ENCODE data around the gene DGKZ. TPM values are rescaled to one million over a fixed set of nuclear protein-coding genes. Genes with fewer than 3 reads are reported as not detected.

Gene DGKZ
- total and polyA plus RNA-seq, 2 experiments from 2014 or later = 45.1 to 170 TPM

- Mint-ChIP-seq H3K4me3 (no peak overlapping the region; the same call in 2 of the 3 replicates), H3K36me3 (ENCODE audit: low read depth) (peaks cover 11% of the 10 kb centered on the region), H3K9me3 (no peaks in the 10 kb centered on the region; the same call in 1 of the 3 replicates), H3K27ac (no peak overlapping the region), H3K27me3 (ENCODE audit: insufficient read depth, low read depth, poor library complexity) (peaks cover 48% of the 10 kb centered on the region), H3K4me1 (peaks cover 34% of the 10 kb centered on the region)
- H3K4me2 ChIP-seq = no peak overlapping the region
- peaks cover 31% of the 10 kb centered on the region for H3F3A ChIP-seq (replicated peaks; ENCODE audit: low read depth)
- H2AFZ ChIP-seq = no peak overlapping the region
- H3K36me3 ChIP-seq (ENCODE audit: insufficient read depth) = no peaks in the 10 kb centered on the region; the same call in 1 of the 2 replicates
- peaks cover 35% of the 10 kb centered on the region for H3K27me3 ChIP-seq (ENCODE audit: insufficient read depth)
- no peaks in the 10 kb centered on the region for H3K9me2 ChIP-seq (ENCODE audit: insufficient read depth)
- H3K79me2 ChIP-seq (replicated peaks; ENCODE audit: insufficient read depth) = no peaks in the 10 kb centered on the region
- no peak overlapping the region for H3K27ac ChIP-seq (ENCODE audit: low read depth)
- peaks cover 7% of the 10 kb centered on the region for H4K20me1 ChIP-seq (replicated peaks; ENCODE audit: insufficient read depth)
- ATAC-seq (no peak), DNase-seq (ENCODE audit: low spot score) (no peak)
- no peak overlapping the region for H3K4me3 ChIP-seq
- H3K4me1 ChIP-seq (ENCODE audit: insufficient read depth) = peaks cover 35% of the 10 kb centered on the region
- TF ChIP-seq JUNB (IDR thresholded peaks at IDR 0.05; ENCODE audit: unreplicated experiment) = no peak
- TF ChIP-seq CREB1 (CRISPR knock-in tag; IDR thresholded peaks at IDR 0.05; ENCODE audit: low read depth) = no peak
- TF ChIP-seq POLR2AphosphoS5 (IDR thresholded peaks at IDR 0.05; ENCODE audit: low read depth) = no peak
- TF ChIP-seq, protein P1, sequence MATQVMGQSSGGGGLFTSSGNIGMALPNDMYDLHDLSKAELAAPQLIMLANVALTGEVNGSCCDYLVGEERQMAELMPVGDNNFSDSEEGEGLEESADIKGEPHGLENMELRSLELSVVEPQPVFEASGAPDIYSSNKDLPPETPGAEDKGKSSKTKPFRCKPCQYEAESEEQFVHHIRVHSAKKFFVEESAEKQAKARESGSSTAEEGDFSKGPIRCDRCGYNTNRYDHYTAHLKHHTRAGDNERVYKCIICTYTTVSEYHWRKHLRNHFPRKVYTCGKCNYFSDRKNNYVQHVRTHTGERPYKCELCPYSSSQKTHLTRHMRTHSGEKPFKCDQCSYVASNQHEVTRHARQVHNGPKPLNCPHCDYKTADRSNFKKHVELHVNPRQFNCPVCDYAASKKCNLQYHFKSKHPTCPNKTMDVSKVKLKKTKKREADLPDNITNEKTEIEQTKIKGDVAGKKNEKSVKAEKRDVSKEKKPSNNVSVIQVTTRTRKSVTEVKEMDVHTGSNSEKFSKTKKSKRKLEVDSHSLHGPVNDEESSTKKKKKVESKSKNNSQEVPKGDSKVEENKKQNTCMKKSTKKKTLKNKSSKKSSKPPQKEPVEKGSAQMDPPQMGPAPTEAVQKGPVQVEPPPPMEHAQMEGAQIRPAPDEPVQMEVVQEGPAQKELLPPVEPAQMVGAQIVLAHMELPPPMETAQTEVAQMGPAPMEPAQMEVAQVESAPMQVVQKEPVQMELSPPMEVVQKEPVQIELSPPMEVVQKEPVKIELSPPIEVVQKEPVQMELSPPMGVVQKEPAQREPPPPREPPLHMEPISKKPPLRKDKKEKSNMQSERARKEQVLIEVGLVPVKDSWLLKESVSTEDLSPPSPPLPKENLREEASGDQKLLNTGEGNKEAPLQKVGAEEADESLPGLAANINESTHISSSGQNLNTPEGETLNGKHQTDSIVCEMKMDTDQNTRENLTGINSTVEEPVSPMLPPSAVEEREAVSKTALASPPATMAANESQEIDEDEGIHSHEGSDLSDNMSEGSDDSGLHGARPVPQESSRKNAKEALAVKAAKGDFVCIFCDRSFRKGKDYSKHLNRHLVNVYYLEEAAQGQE (IDR thresholded peaks at IDR 0.05; ENCODE audit: unreplicated experiment) = no peak
- TF ChIP-seq ZNF114 (CRISPR knock-in tag; IDR thresholded peaks at IDR 0.05) = no peak
- TF ChIP-seq, protein P2, sequence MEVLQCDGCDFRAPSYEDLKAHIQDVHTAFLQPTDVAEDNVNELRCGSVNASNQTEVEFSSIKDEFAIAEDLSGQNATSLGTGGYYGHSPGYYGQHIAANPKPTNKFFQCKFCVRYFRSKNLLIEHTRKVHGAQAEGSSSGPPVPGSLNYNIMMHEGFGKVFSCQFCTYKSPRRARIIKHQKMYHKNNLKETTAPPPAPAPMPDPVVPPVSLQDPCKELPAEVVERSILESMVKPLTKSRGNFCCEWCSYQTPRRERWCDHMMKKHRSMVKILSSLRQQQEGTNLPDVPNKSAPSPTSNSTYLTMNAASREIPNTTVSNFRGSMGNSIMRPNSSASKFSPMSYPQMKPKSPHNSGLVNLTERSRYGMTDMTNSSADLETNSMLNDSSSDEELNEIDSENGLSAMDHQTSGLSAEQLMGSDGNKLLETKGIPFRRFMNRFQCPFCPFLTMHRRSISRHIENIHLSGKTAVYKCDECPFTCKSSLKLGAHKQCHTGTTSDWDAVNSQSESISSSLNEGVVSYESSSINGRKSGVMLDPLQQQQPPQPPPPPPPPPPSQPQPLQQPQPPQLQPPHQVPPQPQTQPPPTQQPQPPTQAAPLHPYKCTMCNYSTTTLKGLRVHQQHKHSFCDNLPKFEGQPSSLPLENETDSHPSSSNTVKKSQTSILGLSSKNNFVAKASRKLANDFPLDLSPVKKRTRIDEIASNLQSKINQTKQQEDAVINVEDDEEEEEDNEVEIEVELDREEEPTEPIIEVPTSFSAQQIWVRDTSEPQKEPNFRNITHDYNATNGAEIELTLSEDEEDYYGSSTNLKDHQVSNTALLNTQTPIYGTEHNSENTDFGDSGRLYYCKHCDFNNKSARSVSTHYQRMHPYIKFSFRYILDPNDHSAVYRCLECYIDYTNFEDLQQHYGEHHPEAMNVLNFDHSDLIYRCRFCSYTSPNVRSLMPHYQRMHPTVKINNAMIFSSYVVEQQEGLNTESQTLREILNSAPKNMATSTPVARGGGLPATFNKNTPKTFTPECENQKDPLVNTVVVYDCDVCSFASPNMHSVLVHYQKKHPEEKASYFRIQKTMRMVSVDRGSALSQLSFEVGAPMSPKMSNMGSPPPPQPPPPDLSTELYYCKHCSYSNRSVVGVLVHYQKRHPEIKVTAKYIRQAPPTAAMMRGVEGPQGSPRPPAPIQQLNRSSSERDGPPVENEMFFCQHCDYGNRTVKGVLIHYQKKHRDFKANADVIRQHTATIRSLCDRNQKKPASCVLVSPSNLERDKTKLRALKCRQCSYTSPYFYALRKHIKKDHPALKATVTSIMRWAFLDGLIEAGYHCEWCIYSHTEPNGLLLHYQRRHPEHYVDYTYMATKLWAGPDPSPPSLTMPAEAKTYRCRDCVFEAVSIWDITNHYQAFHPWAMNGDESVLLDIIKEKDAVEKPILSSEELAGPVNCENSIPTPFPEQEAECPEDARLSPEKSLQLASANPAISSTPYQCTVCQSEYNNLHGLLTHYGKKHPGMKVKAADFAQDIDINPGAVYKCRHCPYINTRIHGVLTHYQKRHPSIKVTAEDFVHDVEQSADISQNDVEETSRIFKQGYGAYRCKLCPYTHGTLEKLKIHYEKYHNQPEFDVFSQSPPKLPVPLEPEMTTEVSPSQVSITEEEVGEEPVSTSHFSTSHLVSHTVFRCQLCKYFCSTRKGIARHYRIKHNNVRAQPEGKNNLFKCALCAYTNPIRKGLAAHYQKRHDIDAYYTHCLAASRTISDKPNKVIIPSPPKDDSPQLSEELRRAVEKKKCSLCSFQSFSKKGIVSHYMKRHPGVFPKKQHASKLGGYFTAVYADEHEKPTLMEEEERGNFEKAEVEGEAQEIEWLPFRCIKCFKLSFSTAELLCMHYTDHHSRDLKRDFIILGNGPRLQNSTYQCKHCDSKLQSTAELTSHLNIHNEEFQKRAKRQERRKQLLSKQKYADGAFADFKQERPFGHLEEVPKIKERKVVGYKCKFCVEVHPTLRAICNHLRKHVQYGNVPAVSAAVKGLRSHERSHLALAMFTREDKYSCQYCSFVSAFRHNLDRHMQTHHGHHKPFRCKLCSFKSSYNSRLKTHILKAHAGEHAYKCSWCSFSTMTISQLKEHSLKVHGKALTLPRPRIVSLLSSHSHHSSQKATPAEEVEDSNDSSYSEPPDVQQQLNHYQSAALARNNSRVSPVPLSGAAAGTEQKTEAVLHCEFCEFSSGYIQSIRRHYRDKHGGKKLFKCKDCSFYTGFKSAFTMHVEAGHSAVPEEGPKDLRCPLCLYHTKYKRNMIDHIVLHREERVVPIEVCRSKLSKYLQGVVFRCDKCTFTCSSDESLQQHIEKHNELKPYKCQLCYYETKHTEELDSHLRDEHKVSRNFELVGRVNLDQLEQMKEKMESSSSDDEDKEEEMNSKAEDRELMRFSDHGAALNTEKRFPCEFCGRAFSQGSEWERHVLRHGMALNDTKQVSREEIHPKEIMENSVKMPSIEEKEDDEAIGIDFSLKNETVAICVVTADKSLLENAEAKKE (CRISPR knock-in tag; IDR thresholded peaks at IDR 0.05) = no peak
- no peak for TF ChIP-seq EZH2phosphoT487 (IDR thresholded peaks at IDR 0.05; ENCODE audit: unreplicated experiment)
Measured at GRCh38 chr11:46385169-46386004, 38.1 kb downstream of the DGKZ start.

All from GM23338 (cell line).